ENCODE data around the gene MS4A4E.

DNA sequence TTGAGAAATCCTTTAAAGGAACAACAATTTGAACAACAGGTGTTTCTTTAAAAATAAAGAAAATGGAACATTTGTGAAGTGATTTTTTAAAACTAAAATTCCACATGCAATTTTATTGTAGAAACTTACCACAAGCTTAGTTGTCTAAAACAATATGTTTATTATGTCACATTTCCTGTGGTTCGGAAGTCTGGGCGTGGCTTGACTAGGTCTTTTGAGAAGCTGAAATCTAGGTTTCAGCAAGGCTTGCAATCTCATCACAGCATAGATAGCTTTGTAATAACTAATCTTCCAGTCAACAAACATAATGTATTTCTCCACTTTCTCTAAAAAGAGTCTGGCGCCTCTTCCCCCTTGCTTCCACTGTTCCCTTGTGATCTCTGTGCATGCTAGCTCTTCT, 87.0 kb downstream of the MS4A4E start:
- TF ChIP-seq, protein P1, sequence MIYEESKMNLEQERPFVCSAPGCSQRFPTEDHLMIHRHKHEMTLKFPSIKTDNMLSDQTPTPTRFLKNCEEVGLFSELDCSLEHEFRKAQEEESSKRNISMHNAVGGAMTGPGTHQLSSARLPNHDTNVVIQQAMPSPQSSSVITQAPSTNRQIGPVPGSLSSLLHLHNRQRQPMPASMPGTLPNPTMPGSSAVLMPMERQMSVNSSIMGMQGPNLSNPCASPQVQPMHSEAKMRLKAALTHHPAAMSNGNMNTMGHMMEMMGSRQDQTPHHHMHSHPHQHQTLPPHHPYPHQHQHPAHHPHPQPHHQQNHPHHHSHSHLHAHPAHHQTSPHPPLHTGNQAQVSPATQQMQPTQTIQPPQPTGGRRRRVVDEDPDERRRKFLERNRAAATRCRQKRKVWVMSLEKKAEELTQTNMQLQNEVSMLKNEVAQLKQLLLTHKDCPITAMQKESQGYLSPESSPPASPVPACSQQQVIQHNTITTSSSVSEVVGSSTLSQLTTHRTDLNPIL (CRISPR knock-in tag; IDR thresholded peaks at IDR 0.05; ENCODE audit: low read depth): no peak
- TF ChIP-seq ARNTL (CRISPR knock-in tag; IDR thresholded peaks at IDR 0.05; ENCODE audit: borderline replicate concordance, low read depth) (no peak), OSR1 (CRISPR knock-in tag; IDR thresholded peaks at IDR 0.05) (no peak), ISL1 (CRISPR knock-in tag; IDR thresholded peaks at IDR 0.05) (no peak), ZNF70 (CRISPR knock-in tag; IDR thresholded peaks at IDR 0.05) (no peak), RARB (CRISPR knock-in tag; IDR thresholded peaks at IDR 0.05) (no peak), PPARA (CRISPR knock-in tag; IDR thresholded peaks at IDR 0.05; ENCODE audit: borderline replicate concordance) (no peak), SNAI2 (CRISPR knock-in tag; IDR thresholded peaks at IDR 0.05) (no peak), PATZ1 (CRISPR knock-in tag; IDR thresholded peaks at IDR 0.05; ENCODE audit: borderline replicate concordance) (no peak)
- TF ChIP-seq, protein P2, sequence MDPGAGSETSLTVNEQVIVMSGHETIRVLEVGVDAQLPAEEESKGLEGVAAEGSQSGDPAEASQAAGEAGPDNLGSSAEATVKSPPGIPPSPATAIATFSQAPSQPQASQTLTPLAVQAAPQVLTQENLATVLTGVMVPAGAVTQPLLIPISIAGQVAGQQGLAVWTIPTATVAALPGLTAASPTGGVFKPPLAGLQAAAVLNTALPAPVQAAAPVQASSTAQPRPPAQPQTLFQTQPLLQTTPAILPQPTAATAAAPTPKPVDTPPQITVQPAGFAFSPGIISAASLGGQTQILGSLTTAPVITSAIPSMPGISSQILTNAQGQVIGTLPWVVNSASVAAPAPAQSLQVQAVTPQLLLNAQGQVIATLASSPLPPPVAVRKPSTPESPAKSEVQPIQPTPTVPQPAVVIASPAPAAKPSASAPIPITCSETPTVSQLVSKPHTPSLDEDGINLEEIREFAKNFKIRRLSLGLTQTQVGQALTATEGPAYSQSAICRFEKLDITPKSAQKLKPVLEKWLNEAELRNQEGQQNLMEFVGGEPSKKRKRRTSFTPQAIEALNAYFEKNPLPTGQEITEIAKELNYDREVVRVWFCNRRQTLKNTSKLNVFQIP (CRISPR knock-in tag; IDR thresholded peaks at IDR 0.05; ENCODE audit: borderline replicate concordance, low read depth): no peak
- TF ChIP-seq, protein P3, sequence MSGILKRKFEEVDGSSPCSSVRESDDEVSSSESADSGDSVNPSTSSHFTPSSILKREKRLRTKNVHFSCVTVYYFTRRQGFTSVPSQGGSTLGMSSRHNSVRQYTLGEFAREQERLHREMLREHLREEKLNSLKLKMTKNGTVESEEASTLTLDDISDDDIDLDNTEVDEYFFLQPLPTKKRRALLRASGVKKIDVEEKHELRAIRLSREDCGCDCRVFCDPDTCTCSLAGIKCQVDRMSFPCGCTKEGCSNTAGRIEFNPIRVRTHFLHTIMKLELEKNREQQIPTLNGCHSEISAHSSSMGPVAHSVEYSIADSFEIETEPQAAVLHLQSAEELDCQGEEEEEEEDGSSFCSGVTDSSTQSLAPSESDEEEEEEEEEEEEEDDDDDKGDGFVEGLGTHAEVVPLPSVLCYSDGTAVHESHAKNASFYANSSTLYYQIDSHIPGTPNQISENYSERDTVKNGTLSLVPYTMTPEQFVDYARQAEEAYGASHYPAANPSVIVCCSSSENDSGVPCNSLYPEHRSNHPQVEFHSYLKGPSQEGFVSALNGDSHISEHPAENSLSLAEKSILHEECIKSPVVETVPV (CRISPR knock-in tag; IDR thresholded peaks at IDR 0.05): no peak
